K562 (cell line): Measurements from ENCODE around the gene RUNDC3A. TPM values are rescaled to one million over a fixed set of nuclear protein-coding genes. Genes with fewer than 3 reads are reported as not detected.
"Not testable (repeated sequence)": the region's sequence is repeated elsewhere in the genome, so short reads cannot be mapped to it uniquely, and the experiment has no call there.

Experiments
- ATAC-seq: fragments of 200-7000 bp; cut with Tn5 transposase; 3 replicates; pipeline ENCODE4 v1.9.1; 2020; ENCODE audit warnings: moderate library complexity
- BruUV-seq: library from RNA; stranded (reverse); fragments of 400-500 nt; replicated peaks from 2 replicates; lab custom pipeline; 2021; lab: Mats Ljungman, UMichigan
- CTCF ChIA-PET: fragments of 300-600 bp; formaldehyde crosslinking; extraction: SDS; loops from one replicate; lab custom pipeline; 2021; ENCODE audit warnings: low intra/inter-chr PET ratio; lab: Yijun Ruan, JAX
- POLR2A ChIA-PET: fragments of 300-600, 350-650 bp; sonication (Branson Sonifier 250); formaldehyde crosslinking; extraction: SDS; loops from one replicate; lab custom pipeline; 2021; ENCODE audit warnings: antibody characterized with exemption, inconsistent platforms; lab: Yijun Ruan, JAX
- DNase-seq, 4 experiments: peaks; one replicate each; pipeline versions ENCODE4 v3.0.0 to v3.0.0-alpha.2; 2011 to 2018; ENCODE audit warnings: low spot score in 3 of 4, mixed read lengths in 3 of 4; ENCODE audit errors: extremely low read depth in 1 of 4
- FAIRE-seq: peaks from 2 replicates; lab custom pipeline; 2011; peaks lifted over from hg19 to GRCh38; lab: Jason Lieb, UNC
- H2AFZ ChIP-seq: 2 replicates; pipeline ENCODE4 v1.6.0; 2011; ENCODE audit warnings: low read depth, low read length, control low read depth, inconsistent platforms
- H3K27ac ChIP-seq: fragments of 200-600 bp; 3 replicates; pipeline ENCODE4 v1.8.0; 2011; ENCODE audit warnings: low read depth, mild to moderate bottlenecking, control low read depth, inconsistent platforms, low read length, moderate library complexity, mixed read lengths; ENCODE audit errors: extremely low read depth
- H3K27me3 ChIP-seq, 2 experiments: fragments of 300-600 bp in 1 of 2; 2 replicates in 1 of 2; 3 replicates in 1 of 2; pipeline versions ENCODE4 v1.6.0 to v1.8.0; 2011; ENCODE audit warnings: inconsistent platforms in 2 of 2, low read length in 2 of 2, mild to moderate bottlenecking in 1 of 2, mixed read lengths in 1 of 2, moderate library complexity in 1 of 2; ENCODE audit not compliant: control insufficient read depth in 2 of 2, insufficient read depth in 2 of 2
- H3K36me3 ChIP-seq: fragments of 300-600 bp; 3 replicates; pipeline ENCODE4 v1.8.0; 2011; ENCODE audit warnings: mild to moderate bottlenecking, low read length, inconsistent platforms; ENCODE audit not compliant: control insufficient read depth, insufficient read depth
- H3K4me1 ChIP-seq, 2 experiments: fragments of 200-600 bp in 1 of 2; replicated peaks in 1 of 2; 2 replicates in 1 of 2; 3 replicates in 1 of 2; pipeline versions ENCODE4 v1.5.1 to v1.8.0; 2011; ENCODE audit warnings: inconsistent platforms in 2 of 2, low read length in 2 of 2, mild to moderate bottlenecking in 1 of 2, mixed read lengths in 1 of 2, moderate library complexity in 1 of 2; ENCODE audit not compliant: control insufficient read depth in 2 of 2, insufficient read depth in 2 of 2
- H3K4me2 ChIP-seq: 2 replicates; pipeline ENCODE4 v1.6.1; 2011; ENCODE audit warnings: low read length, control low read depth, inconsistent platforms, mixed read lengths; ENCODE audit not compliant: insufficient read depth
- H3K4me3 ChIP-seq: fragments of 200-600 bp; sonication (generic), shearing (Covaris generic); 2 replicates; pipeline ENCODE4 v1.5.1; 2016; ENCODE audit warnings: control low read depth, inconsistent platforms
- H3K79me2 ChIP-seq: fragments of 200-600 bp; 3 replicates; pipeline ENCODE4 v1.8.0; 2011; ENCODE audit warnings: low read length, inconsistent platforms; ENCODE audit not compliant: control insufficient read depth, insufficient read depth
- H3K9ac ChIP-seq, 2 experiments: 2 replicates each; pipeline versions ENCODE4 v1.6.0 to v1.6.1; 2011; ENCODE audit warnings: low read depth in 2 of 2, low read length in 2 of 2, control low read depth in 1 of 2, inconsistent platforms in 1 of 2, mild to moderate bottlenecking in 1 of 2, mixed read lengths in 1 of 2; ENCODE audit not compliant: insufficient read depth in 1 of 2
- H3K9me1 ChIP-seq: one replicate; pipeline ENCODE4 v1.6.0; 2011; ENCODE audit warnings: inconsistent platforms, mild to moderate bottlenecking, low read length, moderate library complexity; ENCODE audit not compliant: control insufficient read depth, insufficient read depth
- H3K9me3 ChIP-seq: replicated peaks from 2 replicates; pipeline ENCODE4 v1.5.1; 2011; ENCODE audit warnings: low read depth, low read length, inconsistent platforms; ENCODE audit not compliant: control insufficient read depth, insufficient read depth
- H4K20me1 ChIP-seq: replicated peaks from 2 replicates; pipeline ENCODE4 v1.6.1; 2011; ENCODE audit warnings: low read length, inconsistent platforms, mixed read lengths; ENCODE audit not compliant: control insufficient read depth, insufficient read depth
- BCOR ChIP-seq: fragments of 450-650 bp; IDR thresholded peaks from 2 replicates; pipeline ENCODE4 v1.6.1; 2016
- C11orf30 ChIP-seq: fragments of 450-650 bp; IDR thresholded peaks from 2 replicates; pipeline ENCODE4 v1.6.1; 2016; ENCODE audit warnings: low read depth, mild to moderate bottlenecking
- CC2D1A ChIP-seq: fragments of 450-650 bp; IDR thresholded peaks from 2 replicates; pipeline ENCODE4 v1.6.1; 2017; ENCODE audit warnings: mild to moderate bottlenecking
- DPF2 ChIP-seq: fragments of 450-650 bp; IDR thresholded peaks from 2 replicates; pipeline ENCODE4 v1.6.1; 2016
- HDAC1 ChIP-seq, 2 experiments: fragments of 450-650 bp; IDR thresholded peaks; 2 replicates each; pipeline ENCODE4 v1.6.1; 2016 to 2017; ENCODE audit warnings: inconsistent platforms in 1 of 2, mild to moderate bottlenecking in 1 of 2, moderate library complexity in 1 of 2
- HDAC2 ChIP-seq: fragments of 450-650 bp; IDR thresholded peaks from 2 replicates; pipeline ENCODE4 v1.6.1; 2016; ENCODE audit warnings: mild to moderate bottlenecking
- KDM1A ChIP-seq, 2 experiments: fragments of 450-650 bp; IDR thresholded peaks; 2 replicates each; pipeline ENCODE4 v1.6.1; 2016; ENCODE audit warnings: mild to moderate bottlenecking in 2 of 2
- MAFG ChIP-seq: fragments of 450-650 bp; conservative IDR thresholded peaks from 2 replicates; pipeline ENCODE4 v1.6.1; 2016; ENCODE audit warnings: missing genetic modification characterization, missing compliant biosample characterization
- NFE2 ChIP-seq: IDR thresholded peaks from 2 replicates; pipeline ENCODE4 v1.6.1; 2014; ENCODE audit warnings: antibody characterized with exemption, low read depth
- RCOR1 ChIP-seq, 2 experiments: IDR thresholded peaks; 2 replicates each; pipeline ENCODE4 v1.6.1; 2012; ENCODE audit warnings: low read depth in 2 of 2, low read length in 2 of 2, borderline replicate concordance in 1 of 2, improper control_type of control experiment in 1 of 2
- SMARCA4 ChIP-seq: fragments of 450-650 bp; IDR thresholded peaks from 2 replicates; pipeline ENCODE4 v1.6.1; 2016
- ZNF316 ChIP-seq: fragments of 450-650 bp; IDR thresholded peaks from 2 replicates; pipeline ENCODE4 v1.6.1; 2016
- ZNF384 ChIP-seq: IDR thresholded peaks from 2 replicates; pipeline ENCODE4 v1.6.1; 2012; ENCODE audit warnings: low read depth, low read length, improper control_type of control experiment
- WGBS: fragments of 100-300 bp; shearing (Covaris generic); methylation state at CpG from one replicate; pipeline ENCODE4 v1.1.6; 2016; ENCODE audit warnings: low coverage, mixed read lengths; ENCODE audit not compliant: insufficient coverage; ENCODE audit errors: missing lambda C conversion rate; 5-methylcytosine and 5-hydroxymethylcytosine counted together
- in situ Hi-C: fragments of 300-500 bp; cut with MboI; formaldehyde crosslinking; loops from 4 replicates; pipeline ENCODE4 v1.15.0; 2018; ENCODE audit warnings: inconsistent platforms, mixed read lengths
- intact Hi-C: fragments of 100-400 bp; cut with micrococcal nuclease; formaldehyde crosslinking; loops from 2 replicates; pipeline ENCODE4 v1.14.2; 2022
- polyA plus RNA-seq, 8 experiments: library from polyadenylated mRNA; depleted of rRNA in 4 of 8; stranded (reverse) in 5 of 8; unstranded in 3 of 8; fragments of >200 nt; fragmentation: Nextera tagmentation in 2 of 8; fragmentation: Illumina TruSeq in 1 of 8; extraction: Ambion mirVana in 2 of 8; extraction: Trizol in 1 of 8; gene quantifications; 2 replicates each; pipeline versions ENCODE4 v1.2.1 to v1.2.3, GENCODE V29; 2011 to 2014; ENCODE audit warnings: inconsistent platforms in 1 of 8, missing spikeins in 1 of 8
- total RNA-seq, 7 experiments: library from RNA; depleted of rRNA in 6 of 7; stranded (reverse); fragments of >200 nt in 6 of 7; fragmentation: Illumina TruSeq in 2 of 7; extraction: Trizol in 2 of 7; gene quantifications; 2 replicates each; pipeline versions ENCODE4 v1.2.1 to v1.2.3, GENCODE V29; 2011 to 2021; ENCODE audit warnings: low replicate concordance in 1 of 7

The RUNDC3A gene
- total and polyA plus RNA-seq, 9 of the 15 experiments (the other 6 are each of a cell fraction or from before 2014, with no cell fraction given), result not detected

DNA sequence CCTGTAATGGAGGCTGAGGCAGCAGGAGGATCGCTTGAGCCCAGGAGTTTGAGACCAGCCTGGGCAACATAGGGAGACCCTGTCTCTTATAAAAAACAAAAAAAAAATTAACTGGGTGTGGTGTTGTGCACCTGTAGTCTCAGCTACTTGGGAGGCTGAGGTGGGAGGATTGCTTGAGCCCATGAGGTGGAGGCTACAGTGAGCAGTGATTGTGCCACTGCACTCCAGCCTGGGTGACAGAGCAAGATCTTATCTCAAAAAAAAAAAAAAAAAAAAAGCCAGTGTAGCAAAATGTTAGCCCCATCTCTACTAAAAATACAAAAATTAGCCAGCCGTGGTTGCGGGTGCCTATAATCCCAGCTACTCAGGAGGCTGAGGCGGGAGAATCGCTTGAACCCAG lies 21.9 kb downstream of the RUNDC3A start:
- intact Hi-C loops, DNase-seq, H3K9ac ChIP-seq, H3K4me3 ChIP-seq, FAIRE-seq, H3K9me3 ChIP-seq, H4K20me1 ChIP-seq, H3K79me2 ChIP-seq, ATAC-seq, H3K27me3 ChIP-seq, BruUV-seq, H3K4me2 ChIP-seq, H3K36me3 ChIP-seq, H2AFZ ChIP-seq, H3K27ac ChIP-seq, H3K9me1 ChIP-seq: not testable (repeated sequence)
- ChIA-PET POLR2A (interaction anchor here (0.6 to 1.4 kb wide), 3 partner anchors 10 to 132 kb away, joined by 3 to 5 read pairs (median 4); no protein-coding TSS in a partner anchor), CTCF (interaction anchor here (0.7 to 1.9 kb wide), 3 partner anchors 110 to 225 kb away, joined by 4 to 20 read pairs (median 4); no protein-coding TSS in a partner anchor)
- peaks cover 8 to 29% of the 10 kb centered on the region in 2 experiments; a peak in 4 of 5 replicates for H3K4me1 ChIP-seq
- WGBS, result 55% methylated on average over 5 of the region's 5 CpGs
- TF ChIP-seq ZNF384, result peak; percentile 63; the same call in 1 of the 2 replicates
- peak in 1 of 2 experiments; percentile 46; a peak in 1 of 4 replicates for TF ChIP-seq HDAC1 (IDR thresholded peaks at IDR 0.05)
- TF ChIP-seq BCOR, result peak; percentile 81
- peak; percentile 34; the same call in 1 of the 2 replicates for TF ChIP-seq CC2D1A
- peak; percentile 33; the same call in 1 of the 2 replicates for TF ChIP-seq SMARCA4
- TF ChIP-seq ZNF316, result peak; percentile 73
- TF ChIP-seq DPF2, result peak; percentile 59
- peak; percentile 55 for TF ChIP-seq MAFG
- TF ChIP-seq HDAC2, result peak; percentile 57; the same call in 1 of the 2 replicates
- peak; percentile 72 to 74; a peak in 3 of 4 replicates for TF ChIP-seq KDM1A (IDR thresholded peaks at IDR 0.05)
- TF ChIP-seq NFE2, result peak; percentile 55
- peak; percentile 61; the same call in 1 of the 2 replicates for TF ChIP-seq C11orf30
- TF ChIP-seq RCOR1 (IDR thresholded peaks at IDR 0.05; ENCODE audit: borderline replicate concordance in 1 of 2, low read depth in 2 of 2, low read length in 2 of 2), result peak in 1 of 2 experiments; percentile 40; a peak in 1 of 4 replicates
- in situ Hi-C loops, result loop anchor here (25.0 kb wide), 1 partner anchor 393 kb away; the partner anchor contains the start of gene PPY
